CD8-positive, alpha-beta memory T cell (primary cell): Measurements from ENCODE around the gene AZI2. TPM values are rescaled to one million over a fixed set of nuclear protein-coding genes. Genes with fewer than 3 reads are reported as not detected.

Experiments used
- polyA plus RNA-seq: library from polyadenylated mRNA; unstranded; fragments of 300-500 nt; fragmentation: Illumina TruSeq; gene quantifications from one replicate; pipeline ENCODE4 v1.2.3, GENCODE V29; 2021
- total RNA-seq, 2 experiments: library from RNA; stranded (reverse); gene quantifications; one replicate each; pipeline ENCODE4 v1.2.3, GENCODE V29; 2021

Gene AZI2
- total and polyA plus RNA-seq, 3 experiments from 2014 or later, result 34.5 to 51.8 (median 36.4) TPM

Other genes with a start within 250 kb of the AZI2 start
- 10 to 100 TPM; 46.3 to 50.1 TPM for gene CMC1, start 107.2 kb downstream of the AZI2 start, total RNA-seq
- gene CMC1, start 107.2 kb downstream of the AZI2 start, polyA plus RNA-seq, result 205 TPM
- under 1 TPM; 0.20 to 0.27 TPM for gene ZCWPW2, start 103 bp downstream of the AZI2 start, total RNA-seq
- 0.66 TPM for gene ZCWPW2, start 103 bp downstream of the AZI2 start, polyA plus RNA-seq